ENCODE results near the gene ZNF683. TPM values are rescaled to one million over a fixed set of nuclear protein-coding genes. Genes with fewer than 3 reads are reported as not detected.
"Not testable (repeated sequence)": the region's sequence is repeated elsewhere in the genome, so short reads cannot be mapped to it uniquely, and the experiment has no call there.

ZNF683 gene
- total and polyA plus RNA-seq, 2 donors (not counting 1 experiment from before 2014, with no cell fraction given) = not detected

DNA sequence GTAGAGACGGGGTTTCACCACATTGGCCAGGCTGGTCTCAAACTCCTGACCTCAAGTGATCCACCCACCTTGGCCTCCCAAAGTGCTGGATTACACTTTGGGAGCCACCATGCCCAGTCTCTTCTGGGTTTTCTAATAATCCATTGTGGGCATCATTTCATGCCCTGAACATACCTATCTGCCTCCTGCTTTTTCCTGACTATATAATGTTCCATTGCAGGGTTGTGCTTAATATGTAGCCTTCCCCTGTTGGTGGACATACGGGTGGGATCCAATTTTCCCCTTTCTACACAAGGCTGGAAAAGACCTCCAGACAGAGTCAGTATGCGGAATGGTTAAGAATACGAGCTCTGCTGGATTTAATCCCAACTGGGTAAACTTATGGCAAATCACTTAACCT is 3.5 kb upstream of the ZNF683 start:
- Histone ChIP-seq H2AFZ (ENCODE audit: low read length) (no peak overlapping the region), H3K27ac (ENCODE audit: insufficient read depth, low read length) (no peak overlapping the region), H3K79me2 (ENCODE audit: control insufficient read depth, insufficient read depth, low read length) (no peaks in the 10 kb centered on the region), H3K27me3 (ENCODE audit: control insufficient read depth, insufficient read depth, low read length) (no peaks in the 10 kb centered on the region), H3K4me3 (replicated peaks in 1 of 4; ENCODE audit: control extremely low read depth in 1 of 4, insufficient read depth in 1 of 4, low read depth in 3 of 4, low read length in 4 of 4) (no peak overlapping the region), H3K4me1 (ENCODE audit: control insufficient read depth, extremely low read depth, insufficient read depth, low read length) (peaks cover 9% of the 10 kb centered on the region), H3K36me3 (ENCODE audit: control insufficient read depth, insufficient read depth, low read length) (no peaks in the 10 kb centered on the region), H3K4me2 (ENCODE audit: extremely low read depth, insufficient read depth, low read length) (no peak overlapping the region), H3K9me3 (ENCODE audit: control insufficient read depth, insufficient read depth, low read depth, low read length) (no peaks in the 10 kb centered on the region), H3K9ac (ENCODE audit: insufficient read depth, low read length) (no peak overlapping the region), H4K20me1 (ENCODE audit: control insufficient read depth, extremely low read depth, insufficient read depth, low read length) (no peaks in the 10 kb centered on the region)
- no peak for DNase-seq (ENCODE audit: low read depth in 2 of 2)
- TF ChIP-seq, protein P1, sequence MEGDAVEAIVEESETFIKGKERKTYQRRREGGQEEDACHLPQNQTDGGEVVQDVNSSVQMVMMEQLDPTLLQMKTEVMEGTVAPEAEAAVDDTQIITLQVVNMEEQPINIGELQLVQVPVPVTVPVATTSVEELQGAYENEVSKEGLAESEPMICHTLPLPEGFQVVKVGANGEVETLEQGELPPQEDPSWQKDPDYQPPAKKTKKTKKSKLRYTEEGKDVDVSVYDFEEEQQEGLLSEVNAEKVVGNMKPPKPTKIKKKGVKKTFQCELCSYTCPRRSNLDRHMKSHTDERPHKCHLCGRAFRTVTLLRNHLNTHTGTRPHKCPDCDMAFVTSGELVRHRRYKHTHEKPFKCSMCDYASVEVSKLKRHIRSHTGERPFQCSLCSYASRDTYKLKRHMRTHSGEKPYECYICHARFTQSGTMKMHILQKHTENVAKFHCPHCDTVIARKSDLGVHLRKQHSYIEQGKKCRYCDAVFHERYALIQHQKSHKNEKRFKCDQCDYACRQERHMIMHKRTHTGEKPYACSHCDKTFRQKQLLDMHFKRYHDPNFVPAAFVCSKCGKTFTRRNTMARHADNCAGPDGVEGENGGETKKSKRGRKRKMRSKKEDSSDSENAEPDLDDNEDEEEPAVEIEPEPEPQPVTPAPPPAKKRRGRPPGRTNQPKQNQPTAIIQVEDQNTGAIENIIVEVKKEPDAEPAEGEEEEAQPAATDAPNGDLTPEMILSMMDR (conservative IDR thresholded peaks at IDR 0.05 in 1 of 2, IDR thresholded peaks at IDR 0.05 in 1 of 2; ENCODE audit: low read depth in 1 of 2, low read length in 2 of 2) = no peak
- TF ChIP-seq EZH2 (IDR thresholded peaks at IDR 0.05; ENCODE audit: low read length, missing control alignments) = no peak

GRCh38 chr1:26375081-26375480 is 2.5 kb upstream of the ZNF683 start:
- peak overlapping the region; percentile 7 for H2AFZ ChIP-seq (ENCODE audit: low read length)
- no peaks in the 10 kb centered on the region for H4K20me1 ChIP-seq (ENCODE audit: control insufficient read depth, extremely low read depth, insufficient read depth, low read length)
- H3K79me2 ChIP-seq (ENCODE audit: control insufficient read depth, insufficient read depth, low read length) = no peaks in the 10 kb centered on the region
- H3K4me2 ChIP-seq (ENCODE audit: extremely low read depth, insufficient read depth, low read length) = no peak overlapping the region
- no peaks in the 10 kb centered on the region for H3K36me3 ChIP-seq (ENCODE audit: control insufficient read depth, insufficient read depth, low read length)
- H3K9me3 ChIP-seq (ENCODE audit: control insufficient read depth, insufficient read depth, low read depth, low read length) = no peaks in the 10 kb centered on the region
- H3K4me1 ChIP-seq (ENCODE audit: control insufficient read depth, extremely low read depth, insufficient read depth, low read length) = peaks cover 9% of the 10 kb centered on the region
- H3K27ac ChIP-seq (ENCODE audit: insufficient read depth, low read length) = no peak overlapping the region
- no peaks in the 10 kb centered on the region for H3K27me3 ChIP-seq (ENCODE audit: control insufficient read depth, insufficient read depth, low read length)
- no peak overlapping the region for H3K9ac ChIP-seq (ENCODE audit: insufficient read depth, low read length)
- peak in 1 of 2 donors; percentile 40 for DNase-seq (ENCODE audit: low read depth in 2 of 2)
- H3K4me3 ChIP-seq (replicated peaks in 1 of 4; ENCODE audit: control extremely low read depth in 1 of 4, insufficient read depth in 1 of 4, low read depth in 3 of 4, low read length in 4 of 4) = no peak overlapping the region
- no peak for TF ChIP-seq EZH2 (IDR thresholded peaks at IDR 0.05; ENCODE audit: low read length, missing control alignments)
- TF ChIP-seq, protein P1 (conservative IDR thresholded peaks at IDR 0.05 in 1 of 2, IDR thresholded peaks at IDR 0.05 in 1 of 2; ENCODE audit: low read depth in 1 of 2, low read length in 2 of 2) = no peak

GRCh38 chr1:26374361-26374760 is 1.8 kb upstream of the ZNF683 start:
- not testable (repeated sequence) for H3K4me2 ChIP-seq (ENCODE audit: extremely low read depth, insufficient read depth, low read length); H3K27ac ChIP-seq (ENCODE audit: insufficient read depth, low read length); H3K4me3 ChIP-seq (replicated peaks in 1 of 4; ENCODE audit: control extremely low read depth in 1 of 4, insufficient read depth in 1 of 4, low read depth in 3 of 4, low read length in 4 of 4); DNase-seq (ENCODE audit: low read depth in 2 of 2); H3K4me1 ChIP-seq (ENCODE audit: control insufficient read depth, extremely low read depth, insufficient read depth, low read length); H3K27me3 ChIP-seq (ENCODE audit: control insufficient read depth, insufficient read depth, low read length); H3K36me3 ChIP-seq (ENCODE audit: control insufficient read depth, insufficient read depth, low read length); H3K9me3 ChIP-seq (ENCODE audit: control insufficient read depth, insufficient read depth, low read depth, low read length); H3K79me2 ChIP-seq (ENCODE audit: control insufficient read depth, insufficient read depth, low read length); H3K9ac ChIP-seq (ENCODE audit: insufficient read depth, low read length); H2AFZ ChIP-seq (ENCODE audit: low read length); H4K20me1 ChIP-seq (ENCODE audit: control insufficient read depth, extremely low read depth, insufficient read depth, low read length)

Data from fibroblast of lung (primary cell).